GM19193 (cell line): ENCODE results near the gene CHRDL2.

Experiments
- POLR2A ChIP-seq: IDR thresholded peaks from 4 replicates; pipeline ENCODE4 v1.6.1; 2011; ENCODE audit not compliant: insufficient read depth, insufficient read length; ENCODE audit errors: extremely low read depth

Gene CHRDL2

GRCh38 chr11:74685905-74686304 lies 45.3 kb downstream of the CHRDL2 start:
- TF ChIP-seq POLR2A, result no peak

DNA sequence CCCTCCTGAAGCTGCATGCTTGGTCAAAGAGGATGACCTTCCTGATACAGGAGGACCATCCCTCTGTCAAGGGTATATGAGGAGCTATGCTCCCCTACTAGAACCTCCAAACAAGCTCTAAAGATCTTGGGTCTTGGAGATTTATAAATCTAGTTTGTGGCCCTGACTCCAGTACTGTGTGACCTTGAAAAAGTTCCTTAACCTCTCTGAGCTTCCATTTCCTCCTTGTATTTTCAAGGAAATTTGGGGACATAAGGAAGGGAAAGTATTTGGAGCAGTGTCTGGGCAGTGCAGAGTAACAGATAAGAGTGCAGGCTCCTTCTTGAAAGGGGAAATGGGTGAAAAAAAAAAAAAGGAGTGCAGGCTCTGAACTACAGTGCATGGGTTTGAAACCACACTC lies 45.9 kb downstream of the CHRDL2 start:
- no peak for TF ChIP-seq POLR2A

DNA sequence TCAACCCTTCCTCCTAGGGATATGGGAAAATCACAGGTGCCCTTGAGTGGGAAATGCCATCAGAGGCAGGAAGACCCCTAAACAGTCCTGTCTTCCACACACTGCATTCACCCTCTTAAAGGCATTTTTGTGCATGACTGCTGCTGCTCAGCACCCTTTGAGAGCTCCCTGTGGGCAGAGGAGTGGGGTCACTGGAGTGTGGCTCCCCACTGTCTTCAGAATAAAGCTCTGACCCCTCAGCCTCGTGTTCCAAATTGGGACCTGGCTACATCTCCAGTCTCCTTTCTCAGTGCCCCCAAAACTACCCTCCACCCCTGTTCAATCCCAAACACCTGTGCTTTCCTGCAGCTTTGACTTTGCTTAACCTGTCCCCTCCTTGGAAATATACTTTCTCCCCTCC lies 46.6 kb downstream of the CHRDL2 start:
- no peak for TF ChIP-seq POLR2A

- no peak for TF ChIP-seq POLR2A
Measured at GRCh38 chr11:74683941-74684481, 47.2 kb downstream of the CHRDL2 start.

GRCh38 chr11:74683279-74683871 lies 47.9 kb downstream of the CHRDL2 start:
- no peak for TF ChIP-seq POLR2A

- TF ChIP-seq POLR2A, result no peak
Measured at GRCh38 chr11:74682731-74683278, 48.4 kb downstream of the CHRDL2 start.

GRCh38 chr11:74681686-74682651 lies 49.3 kb downstream of the CHRDL2 start:
- no peak for TF ChIP-seq POLR2A

DNA sequence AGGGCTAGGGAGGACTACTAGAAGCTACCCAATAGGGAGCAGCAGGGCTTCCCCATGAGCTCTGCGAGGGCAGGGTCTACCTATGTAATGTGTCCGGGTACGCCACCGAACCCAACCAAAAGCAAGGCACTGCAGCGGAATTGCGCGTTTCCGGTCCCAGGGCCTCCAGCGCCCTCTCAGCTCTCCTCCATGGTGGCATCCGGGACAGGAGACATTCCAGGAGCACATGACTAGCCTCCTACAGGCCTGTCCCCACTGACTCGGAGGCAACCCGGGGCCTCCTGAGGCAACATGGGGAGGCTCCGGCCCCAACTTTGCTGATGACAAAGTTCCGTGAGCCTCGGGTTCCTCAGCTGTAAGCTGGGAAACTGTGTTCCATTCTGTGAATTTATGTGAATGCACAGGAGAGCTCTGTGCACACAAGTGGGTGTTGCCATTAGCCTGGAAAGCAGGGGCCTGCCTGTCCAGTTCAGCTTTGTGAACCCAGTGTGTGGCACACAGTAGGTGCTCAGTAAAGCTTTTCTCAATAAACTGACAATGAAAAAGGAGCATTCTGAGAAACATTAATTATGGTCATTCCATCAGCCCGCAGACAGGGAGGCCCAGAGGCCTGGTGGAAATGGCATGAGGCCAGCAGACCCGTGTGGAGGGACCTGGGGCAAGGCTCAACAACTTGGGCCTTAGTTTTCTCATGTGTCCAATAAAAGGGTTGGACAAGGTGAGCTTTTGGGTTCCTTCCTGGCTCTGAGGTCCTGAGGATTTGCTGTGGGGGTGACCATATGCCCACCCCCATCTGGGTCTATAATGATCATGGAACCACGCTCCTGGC lies 50.3 kb downstream of the CHRDL2 start:
- TF ChIP-seq POLR2A, result no peak

- TF ChIP-seq POLR2A, result no peak
Measured at GRCh38 chr11:74680035-74680671, 51.1 kb downstream of the CHRDL2 start.

GRCh38 chr11:74679513-74679865 lies 51.7 kb downstream of the CHRDL2 start:
- TF ChIP-seq POLR2A, result no peak

- TF ChIP-seq POLR2A, result no peak
Measured at GRCh38 chr11:74678591-74679512, 52.4 kb downstream of the CHRDL2 start.

DNA sequence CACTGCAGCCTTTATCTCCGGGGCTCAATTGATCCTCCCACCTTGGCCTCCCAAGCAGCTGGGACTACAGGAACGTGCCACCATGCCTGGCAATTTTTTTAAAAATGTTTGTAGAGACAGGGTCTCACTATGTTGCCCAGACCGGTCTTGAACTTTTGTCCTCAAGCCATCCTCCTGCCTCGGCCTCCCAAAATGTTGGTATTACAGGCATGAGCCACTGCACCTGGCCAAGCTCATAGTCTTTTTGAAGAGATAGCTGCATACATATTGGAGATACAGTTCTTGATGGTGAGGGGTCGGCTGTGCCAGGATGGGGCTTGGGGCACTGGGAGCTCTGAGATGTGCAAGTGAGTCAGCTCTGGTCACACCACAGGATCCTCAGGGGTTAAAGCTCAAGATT lies 53.2 kb downstream of the CHRDL2 start:
- TF ChIP-seq POLR2A, result no peak

DNA sequence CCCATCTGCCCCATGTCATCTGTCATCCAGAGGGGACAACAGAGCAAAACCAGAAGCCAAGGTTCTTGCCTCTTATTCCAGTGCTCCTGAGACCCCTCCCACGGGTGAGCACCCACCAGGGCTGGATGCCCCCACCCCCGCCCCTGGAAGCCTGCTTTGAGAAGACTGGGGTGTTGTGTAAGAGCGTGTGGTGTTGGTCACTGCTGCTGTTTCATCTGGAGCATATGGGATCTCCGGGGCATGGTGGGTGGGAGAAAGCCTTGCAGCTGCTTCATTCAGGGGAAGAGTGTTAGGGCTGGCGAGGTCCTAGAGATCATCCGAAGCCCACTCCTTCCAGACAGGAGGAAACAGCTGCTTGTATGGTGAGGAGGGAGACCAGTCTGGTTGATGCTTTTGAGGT lies 54.1 kb downstream of the CHRDL2 start:
- no peak for TF ChIP-seq POLR2A
